Endothelial cell (in vitro differentiated cells): ENCODE measurements around the gene CWF19L2. TPM values are rescaled to one million over a fixed set of nuclear protein-coding genes. Genes with fewer than 3 reads are reported as not detected.

Experiments used
- DNase-seq: peaks from one replicate; pipeline ENCODE4 v3.0.0; 2021; ENCODE audit warnings: low spot score
- H3K27ac Mint-ChIP-seq: one replicate; pipeline ENCODE4 v1.8.0; 2021; ENCODE audit warnings: mixed read lengths, inconsistent platforms; ENCODE audit not compliant: unreplicated experiment
- H3K27me3 Mint-ChIP-seq: one replicate; pipeline ENCODE4 v1.8.0; 2021; ENCODE audit warnings: mild to moderate bottlenecking, moderate library complexity, mixed read lengths, inconsistent platforms; ENCODE audit not compliant: unreplicated experiment
- H3K36me3 Mint-ChIP-seq: one replicate; pipeline ENCODE4 v1.8.0; 2021; ENCODE audit warnings: mild to moderate bottlenecking, low read depth, mixed read lengths, inconsistent platforms; ENCODE audit not compliant: unreplicated experiment
- H3K4me1 Mint-ChIP-seq: one replicate; pipeline ENCODE4 v1.8.0; 2021; ENCODE audit warnings: mild to moderate bottlenecking, mixed read lengths, inconsistent platforms; ENCODE audit not compliant: unreplicated experiment
- H3K4me3 Mint-ChIP-seq: one replicate; pipeline ENCODE4 v1.8.0; 2021; ENCODE audit warnings: mild to moderate bottlenecking, mixed read lengths, inconsistent platforms; ENCODE audit not compliant: unreplicated experiment
- H3K9me3 Mint-ChIP-seq: one replicate; pipeline ENCODE4 v1.8.0; 2021; ENCODE audit warnings: mixed read lengths, inconsistent platforms; ENCODE audit not compliant: unreplicated experiment
- CTCF ChIP-seq: fragments of 200-600 bp; sonication (generic); IDR thresholded peaks from one replicate; pipeline ENCODE4 v1.5.0; 2021; ENCODE audit warnings: antibody characterized with exemption; ENCODE audit not compliant: unreplicated experiment
- total RNA-seq: library from RNA; stranded (reverse); fragmentation: NEBNext Ultra II Directional; extraction: Animal tissue kit (Norgen Biotek cat#: 25700); gene quantifications from one replicate; pipeline ENCODE4 v1.2.1, GENCODE V29; 2021; ENCODE audit not compliant: unreplicated experiment

Gene CWF19L2
- total RNA-seq, 1 donor from 2014 or later = 14.7 TPM

- peaks cover 3% of the 10 kb centered on the region for H3K4me1 Mint-ChIP-seq
- peaks cover 22% of the 10 kb centered on the region for H3K36me3 Mint-ChIP-seq
- peaks cover 3% of the 10 kb centered on the region for H3K27me3 Mint-ChIP-seq
- H3K4me3 Mint-ChIP-seq = no peak overlapping the region
- no peak for TF ChIP-seq CTCF
- no peaks in the 10 kb centered on the region for H3K9me3 Mint-ChIP-seq
- no peak for DNase-seq
- no peak overlapping the region for H3K27ac Mint-ChIP-seq
Observed at GRCh38 chr11:107442715-107443215, 14.9 kb downstream of the CWF19L2 start.

GRCh38 chr11:107439586-107440167, 17.9 kb downstream of the CWF19L2 start:
- H3K27ac Mint-ChIP-seq = no peak overlapping the region
- TF ChIP-seq CTCF = no peak
- no peak overlapping the region for H3K4me3 Mint-ChIP-seq
- no peaks in the 10 kb centered on the region for H3K9me3 Mint-ChIP-seq
- peaks cover 22% of the 10 kb centered on the region for H3K36me3 Mint-ChIP-seq
- peaks cover 3% of the 10 kb centered on the region for H3K4me1 Mint-ChIP-seq
- no peak for DNase-seq
- H3K27me3 Mint-ChIP-seq = peaks cover 3% of the 10 kb centered on the region

- Mint-ChIP-seq H3K27me3 (no peaks in the 10 kb centered on the region), H3K4me1 (peaks cover 3% of the 10 kb centered on the region), H3K4me3 (no peak overlapping the region), H3K36me3 (peaks cover 10% of the 10 kb centered on the region), H3K9me3 (no peaks in the 10 kb centered on the region), H3K27ac (no peak overlapping the region)
- no peak for DNase-seq
- TF ChIP-seq CTCF = no peak
Observed at GRCh38 chr11:107438148-107438547, 19.5 kb downstream of the CWF19L2 start.

- TF ChIP-seq CTCF = no peak
- Mint-ChIP-seq H3K27me3 (no peaks in the 10 kb centered on the region), H3K36me3 (no peaks in the 10 kb centered on the region), H3K4me1 (peaks cover 7% of the 10 kb centered on the region), H3K4me3 (no peak overlapping the region), H3K9me3 (no peaks in the 10 kb centered on the region), H3K27ac (no peak overlapping the region)
- DNase-seq = no peak
Observed at GRCh38 chr11:107430525-107430924, 27.1 kb downstream of the CWF19L2 start.

- H3K9me3 Mint-ChIP-seq = no peaks in the 10 kb centered on the region
- no peaks in the 10 kb centered on the region for H3K36me3 Mint-ChIP-seq
- no peak overlapping the region for H3K27ac Mint-ChIP-seq
- H3K27me3 Mint-ChIP-seq = no peaks in the 10 kb centered on the region
- peaks cover 7% of the 10 kb centered on the region for H3K4me1 Mint-ChIP-seq
- no peak for TF ChIP-seq CTCF
- H3K4me3 Mint-ChIP-seq = no peak overlapping the region
- DNase-seq = no peak
Observed at GRCh38 chr11:107427569-107428180, 29.9 kb downstream of the CWF19L2 start.
